GM12878 (cell line): ENCODE measurements around the gene TPRN. TPM values are rescaled to one million over a fixed set of nuclear protein-coding genes. Genes with fewer than 3 reads are reported as not detected.

Experiments used
- ATAC-seq: fragments of 200-7000 bp; cut with Tn5 transposase; 3 replicates; pipeline ENCODE4 v1.9.1; 2020; ENCODE audit warnings: mild to moderate bottlenecking, moderate library complexity
- BruUV-seq: library from RNA; stranded (reverse); fragments of 400-500 nt; replicated peaks from 2 replicates; lab custom pipeline; 2021; lab: Mats Ljungman, UMichigan
- CTCF ChIA-PET: fragments of 300-600 bp; sonication (Branson Sonifier 250); formaldehyde crosslinking; extraction: SDS; loops from one replicate; lab custom pipeline; 2021; ENCODE audit warnings: inconsistent platforms; lab: Yijun Ruan, JAX
- POLR2A ChIA-PET: fragments of 350-600 bp; formaldehyde crosslinking; extraction: SDS; loops from one replicate; lab custom pipeline; 2021; ENCODE audit warnings: inconsistent platforms; lab: Charles Lee
- RAD21 ChIA-PET: fragments of 300-600 bp; sonication (Branson Sonifier 250); formaldehyde crosslinking; loops from one replicate; lab custom pipeline; 2023; ENCODE audit warnings: antibody characterized with exemption; ENCODE audit not compliant: unreplicated experiment; lab: Charles Lee
- SMC1A ChIA-PET: fragments of 300-600 bp; sonication (Branson Sonifier 250); formaldehyde crosslinking; loops from one replicate; lab custom pipeline; 2023; ENCODE audit not compliant: unreplicated experiment, uncharacterized antibody; lab: Charles Lee
- DNase-seq: peaks from one replicate; pipeline ENCODE4 v3.0.0-alpha.2; 2011; ENCODE audit warnings: low read depth, low spot score
- FAIRE-seq: peaks from 3 replicates; lab custom pipeline; 2011; peaks lifted over from hg19 to GRCh38; lab: Jason Lieb, UNC
- H2AFZ ChIP-seq: 2 replicates; pipeline ENCODE4 v1.6.0; 2011; ENCODE audit warnings: low read depth, low read length, control low read depth; ENCODE audit not compliant: control insufficient read depth
- H3K27ac ChIP-seq: 2 replicates; pipeline ENCODE4 v1.5.1; 2011; ENCODE audit warnings: control low read depth; ENCODE audit not compliant: control insufficient read depth, insufficient read depth
- H3K27me3 ChIP-seq, 2 experiments: replicated peaks in 1 of 2; 2 replicates each; pipeline versions ENCODE4 v1.6.0 to v1.6.1; 2011; ENCODE audit warnings: low read length in 1 of 2; ENCODE audit not compliant: control insufficient read depth in 2 of 2, insufficient read depth in 2 of 2
- H3K36me3 ChIP-seq, 2 experiments: 2 replicates each; pipeline ENCODE4 v1.5.1; 2011; ENCODE audit warnings: low read length in 1 of 2; ENCODE audit not compliant: control insufficient read depth in 2 of 2, insufficient read depth in 2 of 2
- H3K4me1 ChIP-seq: 2 replicates; pipeline ENCODE4 v1.6.1; 2011; ENCODE audit warnings: mild to moderate bottlenecking, low read length, moderate library complexity, mixed read lengths; ENCODE audit not compliant: control insufficient read depth, insufficient read depth
- H3K4me2 ChIP-seq: 2 replicates; pipeline ENCODE4 v1.6.0; 2011; ENCODE audit warnings: control low read depth; ENCODE audit not compliant: control insufficient read depth, insufficient read depth
- H3K4me3 ChIP-seq: fragments of 200-600 bp; sonication (generic); 2 replicates; pipeline ENCODE4 v1.5.1; 2016
- H3K79me2 ChIP-seq: 2 replicates; pipeline ENCODE4 v1.6.0; 2011; ENCODE audit warnings: low read length; ENCODE audit not compliant: control insufficient read depth, insufficient read depth
- H3K9ac ChIP-seq: 2 replicates; pipeline ENCODE4 v1.8.0; 2011; ENCODE audit warnings: low read length, control low read depth, mixed read lengths; ENCODE audit not compliant: control insufficient read depth, insufficient read depth
- H3K9me3 ChIP-seq: replicated peaks from 3 replicates; pipeline ENCODE4 v1.5.1; 2011; ENCODE audit warnings: mild to moderate bottlenecking, low read length; ENCODE audit not compliant: control insufficient read depth, insufficient read depth
- H4K20me1 ChIP-seq: 2 replicates; pipeline ENCODE4 v1.6.0; 2011; ENCODE audit not compliant: control insufficient read depth, insufficient read depth
- ASH2L ChIP-seq: fragments of 300-600, 200-600 bp; sonication (generic); IDR thresholded peaks from 2 replicates; pipeline ENCODE4 v1.6.1; 2017; ENCODE audit warnings: low read depth, mild to moderate bottlenecking, borderline replicate concordance
- BCL11A ChIP-seq: IDR thresholded peaks from 2 replicates; pipeline ENCODE4 v1.6.1; 2011; ENCODE audit warnings: low read depth, low read length
- BHLHE40 ChIP-seq, 2 experiments: fragments of 450-650 bp in 1 of 2; IDR thresholded peaks; 2 replicates each; pipeline ENCODE4 v1.6.1; 2011 to 2017; ENCODE audit warnings: low read depth in 2 of 2, borderline replicate concordance in 1 of 2, improper control_type of control experiment in 1 of 2, low read length in 1 of 2, mild to moderate bottlenecking in 1 of 2
- CREM ChIP-seq: IDR thresholded peaks from 2 replicates; pipeline ENCODE4 v1.6.1; 2014; ENCODE audit warnings: antibody characterized with exemption, low read depth
- EED ChIP-seq: sonication (generic); IDR thresholded peaks from 2 replicates; pipeline ENCODE4 v1.6.1; 2016; ENCODE audit warnings: antibody characterized with exemption, low read depth
- ESRRA ChIP-seq: IDR thresholded peaks from 2 replicates; pipeline ENCODE4 v1.6.1; 2012; ENCODE audit warnings: mild to moderate bottlenecking, low read length, improper control_type of control experiment
- GATAD2B ChIP-seq: fragments of 450-650 bp; conservative IDR thresholded peaks from 2 replicates; pipeline ENCODE4 v1.6.1; 2017; ENCODE audit warnings: low read depth, mild to moderate bottlenecking, moderate library complexity
- HCFC1 ChIP-seq: fragments of 150-350 bp; IDR thresholded peaks from 2 replicates; pipeline ENCODE4 v1.6.1; 2014; ENCODE audit warnings: low read length
- JUNB ChIP-seq: IDR thresholded peaks from 2 replicates; pipeline ENCODE4 v1.6.1; 2016; ENCODE audit warnings: antibody characterized with exemption, mild to moderate bottlenecking
- MYB ChIP-seq: fragments of 150-350 bp; IDR thresholded peaks from 2 replicates; pipeline ENCODE4 v1.6.1; 2014; ENCODE audit warnings: mild to moderate bottlenecking, low read depth, low read length, borderline replicate concordance
- PAX5 ChIP-seq: IDR thresholded peaks from 2 replicates; pipeline ENCODE4 v1.6.1; 2011; ENCODE audit warnings: low read depth, low read length, borderline replicate concordance
- POLR2AphosphoS2 ChIP-seq: IDR thresholded peaks from 2 replicates; pipeline ENCODE4 v1.6.1; 2011; ENCODE audit warnings: low read depth, mild to moderate bottlenecking, low read length, improper control_type of control experiment, moderate library complexity
- RAD51 ChIP-seq: fragments of 450-650 bp; IDR thresholded peaks from 2 replicates; pipeline ENCODE4 v1.6.1; 2016; ENCODE audit warnings: moderate library complexity, mild to moderate bottlenecking, inconsistent platforms
- RCOR1 ChIP-seq: conservative IDR thresholded peaks from 2 replicates; pipeline ENCODE4 v1.6.1; 2012; ENCODE audit warnings: low read depth, low read length, improper control_type of control experiment
- STAT1 ChIP-seq: fragments of 450-650 bp; conservative IDR thresholded peaks from 2 replicates; pipeline ENCODE4 v1.6.1; 2014; ENCODE audit warnings: antibody characterized with exemption, mild to moderate bottlenecking
- TAF1 ChIP-seq: IDR thresholded peaks from 2 replicates; pipeline ENCODE4 v1.6.1; 2011; ENCODE audit warnings: mild to moderate bottlenecking, low read depth, low read length, borderline replicate concordance
- ZZZ3 ChIP-seq: IDR thresholded peaks from 2 replicates; pipeline ENCODE4 v1.6.1; 2011; ENCODE audit warnings: low read depth; ENCODE audit not compliant: control insufficient read depth, insufficient read length
- WGBS: methylation state at CpG from one replicate; pipeline ENCODE4 v1.1.6; 2016; ENCODE audit warnings: low lambda C conversion rate; ENCODE audit not compliant: insufficient replicate concordance, insufficient coverage; ENCODE audit errors: missing lambda C conversion rate; 5-methylcytosine and 5-hydroxymethylcytosine counted together
- in situ Hi-C: fragments of 300-500 bp; cut with MboI; formaldehyde crosslinking; loops from 9 replicates; pipeline ENCODE4 v1.14.3; 2018; ENCODE audit warnings: mixed read lengths
- intact Hi-C: fragments of 100-400 bp; cut with micrococcal nuclease; formaldehyde crosslinking; loops from one replicate; pipeline ENCODE4 v1.14.2; 2022; ENCODE audit not compliant: unreplicated experiment
- polyA plus RNA-seq, 11 experiments: library from polyadenylated mRNA; depleted of rRNA in 4 of 11; unstranded in 6 of 11; stranded (reverse) in 5 of 11; fragments of >200 nt; fragmentation: Nextera tagmentation in 4 of 11; fragmentation: Illumina TruSeq in 1 of 11; extraction: Ambion mirVana in 4 of 11; extraction: Trizol in 1 of 11; gene quantifications; 1 replicate in 1 of 11; 2 replicates in 10 of 11; pipeline versions ENCODE4 v1.2.1 to v1.2.3, GENCODE V29; 2011 to 2016; ENCODE audit warnings: inconsistent platforms in 2 of 11, missing spikeins in 2 of 11, low read depth in 1 of 11
- total RNA-seq, 4 experiments: library from RNA; depleted of rRNA in 3 of 4; stranded (reverse); fragments of >200 nt in 3 of 4; fragmentation: Illumina TruSeq in 1 of 4; extraction: Trizol in 1 of 4; gene quantifications; 2 replicates each; pipeline versions ENCODE4 v1.2.1 to v1.2.3, GENCODE V29; 2013 to 2021
- TF ChIP-seq, protein P1 (sequence below): fragments of 450-650 bp; formaldehyde crosslinking; IDR thresholded peaks from 2 replicates; pipeline ENCODE4 v1.5.0; 2022; ENCODE audit warnings: mild to moderate bottlenecking, missing genetic modification characterization
- TF ChIP-seq, protein P2 (sequence below), 3 experiments: IDR thresholded peaks in 2 of 3; conservative IDR thresholded peaks in 1 of 3; 2 replicates each; pipeline ENCODE4 v1.5.1; 2011; ENCODE audit warnings: low read depth in 3 of 3, low read length in 3 of 3, mild to moderate bottlenecking in 3 of 3, control low read depth in 2 of 3, moderate library complexity in 2 of 3, inconsistent platforms in 1 of 3, mixed read lengths in 1 of 3; ENCODE audit not compliant: control insufficient read depth in 2 of 3, insufficient read depth in 1 of 3; ENCODE audit errors: extremely low read depth in 1 of 3

TPRN gene
- total and polyA plus RNA-seq, 10 of the 15 experiments (the other 5 are each of a cell fraction or from before 2014, with no cell fraction given) = 0.18 to 19.5 (median 3.1) TPM

DNA sequence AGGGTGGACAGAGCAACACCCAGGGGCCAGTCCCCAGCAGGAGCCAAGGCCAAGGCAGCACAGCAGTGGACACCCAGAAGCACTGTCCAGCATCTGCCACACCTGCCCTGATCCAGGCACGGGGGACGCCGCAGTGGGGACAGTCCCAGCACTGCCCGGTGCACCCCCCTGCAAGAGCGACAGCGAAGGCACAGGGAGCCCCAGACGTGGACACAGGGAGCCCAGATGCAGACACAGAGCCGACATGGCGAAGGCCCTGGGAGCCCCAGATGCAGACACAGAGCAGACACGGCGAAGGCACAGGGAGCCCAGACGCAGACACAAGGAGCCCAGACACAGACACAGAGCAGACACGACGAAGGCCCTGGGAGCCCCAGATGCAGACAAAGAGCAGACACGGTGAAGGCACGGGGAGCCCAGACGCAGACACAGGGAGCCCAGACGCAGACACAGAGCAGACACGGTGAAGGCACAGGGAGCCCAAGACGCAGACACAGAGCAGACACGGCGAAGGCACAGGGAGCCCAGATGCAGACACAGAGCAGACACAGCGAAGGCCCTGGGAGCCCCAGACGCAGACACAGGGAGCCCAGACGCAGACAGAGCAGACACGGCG, 16.5 kb downstream of the TPRN start:
- FAIRE-seq (no peak), DNase-seq (no peak), ATAC-seq (no peak)
- H3K36me3 ChIP-seq = peaks cover 7 to 28% of the 10 kb centered on the region in 2 experiments
- SMC1A ChIA-PET = no interaction called here
- H2AFZ ChIP-seq = no peak overlapping the region
- H4K20me1 ChIP-seq = no peaks in the 10 kb centered on the region
- H3K4me2 ChIP-seq = no peak overlapping the region
- H3K27ac ChIP-seq = no peak overlapping the region
- no peak for TF ChIP-seq JUNB
- no peak for TF ChIP-seq ESRRA
- TF ChIP-seq POLR2AphosphoS2 = no peak
- no peak for TF ChIP-seq BHLHE40 (IDR thresholded peaks at IDR 0.05; ENCODE audit: borderline replicate concordance in 1 of 2, low read depth in 2 of 2, low read length in 1 of 2)
- no peak for TF ChIP-seq ASH2L
- TF ChIP-seq, protein P1, sequence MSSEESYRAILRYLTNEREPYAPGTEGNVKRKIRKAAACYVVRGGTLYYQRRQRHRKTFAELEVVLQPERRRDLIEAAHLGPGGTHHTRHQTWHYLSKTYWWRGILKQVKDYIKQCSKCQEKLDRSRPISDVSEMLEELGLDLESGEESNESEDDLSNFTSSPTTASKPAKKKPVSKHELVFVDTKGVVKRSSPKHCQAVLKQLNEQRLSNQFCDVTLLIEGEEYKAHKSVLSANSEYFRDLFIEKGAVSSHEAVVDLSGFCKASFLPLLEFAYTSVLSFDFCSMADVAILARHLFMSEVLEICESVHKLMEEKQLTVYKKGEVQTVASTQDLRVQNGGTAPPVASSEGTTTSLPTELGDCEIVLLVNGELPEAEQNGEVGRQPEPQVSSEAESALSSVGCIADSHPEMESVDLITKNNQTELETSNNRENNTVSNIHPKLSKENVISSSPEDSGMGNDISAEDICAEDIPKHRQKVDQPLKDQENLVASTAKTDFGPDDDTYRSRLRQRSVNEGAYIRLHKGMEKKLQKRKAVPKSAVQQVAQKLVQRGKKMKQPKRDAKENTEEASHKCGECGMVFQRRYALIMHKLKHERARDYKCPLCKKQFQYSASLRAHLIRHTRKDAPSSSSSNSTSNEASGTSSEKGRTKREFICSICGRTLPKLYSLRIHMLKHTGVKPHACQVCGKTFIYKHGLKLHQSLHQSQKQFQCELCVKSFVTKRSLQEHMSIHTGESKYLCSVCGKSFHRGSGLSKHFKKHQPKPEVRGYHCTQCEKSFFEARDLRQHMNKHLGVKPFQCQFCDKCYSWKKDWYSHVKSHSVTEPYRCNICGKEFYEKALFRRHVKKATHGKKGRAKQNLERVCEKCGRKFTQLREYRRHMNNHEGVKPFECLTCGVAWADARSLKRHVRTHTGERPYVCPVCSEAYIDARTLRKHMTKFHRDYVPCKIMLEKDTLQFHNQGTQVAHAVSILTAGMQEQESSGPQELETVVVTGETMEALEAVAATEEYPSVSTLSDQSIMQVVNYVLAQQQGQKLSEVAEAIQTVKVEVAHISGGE (CRISPR knock-in tag) = no peak
- TF ChIP-seq, protein P2, sequence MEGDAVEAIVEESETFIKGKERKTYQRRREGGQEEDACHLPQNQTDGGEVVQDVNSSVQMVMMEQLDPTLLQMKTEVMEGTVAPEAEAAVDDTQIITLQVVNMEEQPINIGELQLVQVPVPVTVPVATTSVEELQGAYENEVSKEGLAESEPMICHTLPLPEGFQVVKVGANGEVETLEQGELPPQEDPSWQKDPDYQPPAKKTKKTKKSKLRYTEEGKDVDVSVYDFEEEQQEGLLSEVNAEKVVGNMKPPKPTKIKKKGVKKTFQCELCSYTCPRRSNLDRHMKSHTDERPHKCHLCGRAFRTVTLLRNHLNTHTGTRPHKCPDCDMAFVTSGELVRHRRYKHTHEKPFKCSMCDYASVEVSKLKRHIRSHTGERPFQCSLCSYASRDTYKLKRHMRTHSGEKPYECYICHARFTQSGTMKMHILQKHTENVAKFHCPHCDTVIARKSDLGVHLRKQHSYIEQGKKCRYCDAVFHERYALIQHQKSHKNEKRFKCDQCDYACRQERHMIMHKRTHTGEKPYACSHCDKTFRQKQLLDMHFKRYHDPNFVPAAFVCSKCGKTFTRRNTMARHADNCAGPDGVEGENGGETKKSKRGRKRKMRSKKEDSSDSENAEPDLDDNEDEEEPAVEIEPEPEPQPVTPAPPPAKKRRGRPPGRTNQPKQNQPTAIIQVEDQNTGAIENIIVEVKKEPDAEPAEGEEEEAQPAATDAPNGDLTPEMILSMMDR (IDR thresholded peaks at IDR 0.05 in 2 of 3, conservative IDR thresholded peaks at IDR 0.05 in 1 of 3; ENCODE audit: control insufficient read depth in 2 of 3, extremely low read depth in 1 of 3, insufficient read depth in 1 of 3, low read depth in 3 of 3, low read length in 3 of 3) = no peak
- TF ChIP-seq RCOR1 = no peak
- TF ChIP-seq PAX5 = no peak
- no peak for TF ChIP-seq ZZZ3
- TF ChIP-seq BCL11A = no peak
- TF ChIP-seq CREM = no peak
- no peak for TF ChIP-seq GATAD2B
- no peak for TF ChIP-seq RAD51
- no peak for TF ChIP-seq STAT1
- TF ChIP-seq MYB = no peak
- TF ChIP-seq TAF1 = no peak
- TF ChIP-seq EED = no peak
- TF ChIP-seq HCFC1 = no peak
- intact Hi-C loops (no loop called here), in situ Hi-C loops (no loop called here)
- 95% methylated on average over 26 of the region's 27 CpGs for WGBS
- no peaks in the 10 kb centered on the region for H3K9me3 ChIP-seq
- no peak overlapping the region for H3K4me3 ChIP-seq
- POLR2A ChIA-PET = no interaction called here
- no peaks in the 10 kb centered on the region for H3K27me3 ChIP-seq
- no TSS peak for BruUV-seq
- peaks cover 15% of the 10 kb centered on the region for H3K4me1 ChIP-seq
- no peak overlapping the region for H3K9ac ChIP-seq
- H3K79me2 ChIP-seq = peaks cover 22% of the 10 kb centered on the region
- CTCF ChIA-PET = no interaction called here
- RAD21 ChIA-PET = no interaction called here
